GM12872 (cell line): Measurements from ENCODE around the gene CNTF.

ENCODE experiments used
- CTCF ChIP-seq: IDR thresholded peaks from 3 replicates; pipeline ENCODE4 v1.5.1; 2011; ENCODE audit warnings: low read depth, mild to moderate bottlenecking, low read length, moderate library complexity; ENCODE audit not compliant: insufficient read depth

The CNTF gene

GRCh38 chr11:58639103-58639502 lies 16.6 kb downstream of the CNTF start:
- no peak for TF ChIP-seq CTCF

GRCh38 chr11:58639669-58640068 lies 17.2 kb downstream of the CNTF start:
- TF ChIP-seq CTCF = no peak

GRCh38 chr11:58640386-58641023 lies 18.0 kb downstream of the CNTF start:
- TF ChIP-seq CTCF = no peak

GRCh38 chr11:58641341-58641740 lies 18.9 kb downstream of the CNTF start:
- no peak for TF ChIP-seq CTCF

- no peak for TF ChIP-seq CTCF
Observed at GRCh38 chr11:58641803-58642581, 19.5 kb downstream of the CNTF start.

GRCh38 chr11:58645854-58646253 lies 23.4 kb downstream of the CNTF start:
- TF ChIP-seq CTCF = no peak

- TF ChIP-seq CTCF = no peak
Observed at GRCh38 chr11:58647141-58647699, 24.8 kb downstream of the CNTF start.
